ENCODE measurements around the gene MTSS2. TPM values are rescaled to one million over a fixed set of nuclear protein-coding genes. Genes with fewer than 3 reads are reported as not detected.

Gene MTSS2
- total RNA-seq, 1 donor = 56.5 TPM

DNA sequence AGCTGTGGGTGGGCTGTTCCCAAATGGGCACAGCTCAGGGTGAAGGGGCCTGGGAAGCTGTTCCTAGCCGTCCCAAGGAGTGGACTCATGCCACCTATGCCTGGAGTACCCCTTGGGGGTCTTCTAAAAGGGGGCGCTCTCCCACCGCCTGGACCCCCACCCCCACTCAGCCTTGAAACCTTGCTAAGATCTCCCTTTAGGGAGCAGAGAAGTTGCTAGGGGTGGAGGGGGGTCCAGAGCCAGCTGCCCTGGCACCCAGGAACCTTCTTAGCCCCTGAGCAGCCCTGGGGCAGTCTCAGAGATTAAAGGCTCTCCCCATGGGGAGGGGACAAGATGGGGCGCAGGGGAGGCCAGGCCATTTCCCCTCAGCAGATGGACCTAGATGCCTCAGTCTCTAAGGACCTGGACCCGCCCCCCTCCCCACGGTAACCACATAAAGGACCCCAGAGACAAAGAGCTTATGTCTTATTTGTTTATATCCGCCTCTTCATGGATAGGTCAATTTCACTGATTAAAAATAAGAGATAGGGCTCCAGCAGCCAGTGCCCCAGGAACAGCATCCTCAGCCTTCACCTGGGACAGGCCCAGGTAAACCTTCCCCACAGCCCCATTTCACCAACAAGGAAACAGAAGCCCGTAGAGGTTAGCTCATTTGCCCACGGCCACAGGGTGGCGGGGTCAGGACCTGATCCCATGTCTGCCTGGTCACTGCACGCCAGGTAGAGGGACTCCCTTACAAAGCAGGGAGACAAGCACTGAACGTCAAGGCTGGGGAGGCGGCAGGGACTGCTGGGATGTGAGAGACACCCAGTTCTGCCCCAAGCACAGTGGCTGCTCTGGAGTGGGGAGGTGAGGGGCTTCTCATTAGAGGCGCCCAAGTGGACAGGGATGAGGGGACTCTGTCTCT is 3.4 kb downstream of the MTSS2 start:
- Histone ChIP-seq H3K27me3 (ENCODE audit: insufficient read depth, low read length) (no peaks in the 10 kb centered on the region), H3K4me2 (ENCODE audit: insufficient read depth, low read length) (peak overlapping the region; percentile 87), H4K20me1 (ENCODE audit: insufficient read depth, low read length) (peaks cover 51% of the 10 kb centered on the region), H3K27ac (ENCODE audit: low read depth, low read length) (peak overlapping the region; percentile 71), H3K4me1 (ENCODE audit: insufficient read depth, low read length) (peaks cover 51% of the 10 kb centered on the region), H3K36me3 (ENCODE audit: insufficient read depth, low read length) (peaks cover 41% of the 10 kb centered on the region), H3K9me3 (ENCODE audit: low read depth, low read length) (no peaks in the 10 kb centered on the region), H3K79me2 (ENCODE audit: insufficient read depth, low read length) (peaks cover 81% of the 10 kb centered on the region), H3K4me3 (ENCODE audit: insufficient read depth, low read length) (no peak overlapping the region), H2AFZ (ENCODE audit: low read length) (no peak overlapping the region)
- TF ChIP-seq, protein P1, sequence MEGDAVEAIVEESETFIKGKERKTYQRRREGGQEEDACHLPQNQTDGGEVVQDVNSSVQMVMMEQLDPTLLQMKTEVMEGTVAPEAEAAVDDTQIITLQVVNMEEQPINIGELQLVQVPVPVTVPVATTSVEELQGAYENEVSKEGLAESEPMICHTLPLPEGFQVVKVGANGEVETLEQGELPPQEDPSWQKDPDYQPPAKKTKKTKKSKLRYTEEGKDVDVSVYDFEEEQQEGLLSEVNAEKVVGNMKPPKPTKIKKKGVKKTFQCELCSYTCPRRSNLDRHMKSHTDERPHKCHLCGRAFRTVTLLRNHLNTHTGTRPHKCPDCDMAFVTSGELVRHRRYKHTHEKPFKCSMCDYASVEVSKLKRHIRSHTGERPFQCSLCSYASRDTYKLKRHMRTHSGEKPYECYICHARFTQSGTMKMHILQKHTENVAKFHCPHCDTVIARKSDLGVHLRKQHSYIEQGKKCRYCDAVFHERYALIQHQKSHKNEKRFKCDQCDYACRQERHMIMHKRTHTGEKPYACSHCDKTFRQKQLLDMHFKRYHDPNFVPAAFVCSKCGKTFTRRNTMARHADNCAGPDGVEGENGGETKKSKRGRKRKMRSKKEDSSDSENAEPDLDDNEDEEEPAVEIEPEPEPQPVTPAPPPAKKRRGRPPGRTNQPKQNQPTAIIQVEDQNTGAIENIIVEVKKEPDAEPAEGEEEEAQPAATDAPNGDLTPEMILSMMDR (IDR thresholded peaks at IDR 0.05; ENCODE audit: extremely low read depth, low read depth, low read length) = no peak
- DNase-seq (ENCODE audit: insufficient read length, low spot score, missing footprints) = no peak

DNA sequence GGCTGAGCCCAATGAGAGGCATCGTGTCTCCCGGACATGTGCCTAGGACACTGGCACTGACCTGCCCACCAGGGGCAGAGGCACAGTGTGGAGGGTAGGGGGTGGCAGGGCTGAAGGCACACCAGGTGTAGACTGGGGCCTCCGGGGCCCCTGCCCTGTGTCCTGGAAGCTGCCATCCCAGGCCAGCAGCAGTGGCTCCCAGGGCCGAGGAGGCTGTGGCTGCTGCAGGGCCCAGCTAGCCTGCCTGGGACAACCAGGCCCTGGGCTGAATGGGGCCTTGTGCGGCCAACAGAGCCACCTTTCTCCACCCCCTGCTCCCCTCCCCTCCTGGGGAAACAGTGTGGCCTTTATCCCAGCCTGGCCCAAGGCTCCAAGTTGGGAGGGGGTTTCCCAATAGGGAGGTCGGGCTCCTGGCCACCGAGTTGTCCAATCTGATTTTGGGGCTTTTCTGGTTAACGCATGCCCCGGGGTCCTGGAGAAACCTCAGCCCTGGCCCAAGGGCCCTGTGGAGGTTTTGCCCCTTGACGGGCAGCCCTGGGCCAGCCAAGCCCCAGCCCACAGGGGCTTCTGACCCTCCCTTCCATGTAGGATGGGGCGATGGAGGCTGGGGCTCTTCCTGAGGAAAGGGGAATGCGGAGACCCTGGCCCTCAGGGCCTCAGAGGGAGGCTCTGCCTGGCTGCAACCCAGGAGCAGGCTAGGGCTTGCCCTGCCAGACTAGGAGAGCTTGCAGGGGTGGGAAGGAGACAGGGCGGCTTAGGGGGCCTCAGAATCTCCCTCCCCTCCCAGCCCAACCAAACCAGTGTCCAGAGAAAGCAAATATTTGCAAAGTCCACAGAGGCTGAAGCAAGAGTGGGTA is 4.2 kb downstream of the MTSS2 start:
- TF ChIP-seq, protein P1 (IDR thresholded peaks at IDR 0.05; ENCODE audit: extremely low read depth, low read depth, low read length) = no peak
- Histone ChIP-seq H3K36me3 (ENCODE audit: insufficient read depth, low read length) (peaks cover 50% of the 10 kb centered on the region), H4K20me1 (ENCODE audit: insufficient read depth, low read length) (peaks cover 51% of the 10 kb centered on the region), H3K4me1 (ENCODE audit: insufficient read depth, low read length) (peaks cover 45% of the 10 kb centered on the region), H3K9me3 (ENCODE audit: low read depth, low read length) (no peaks in the 10 kb centered on the region), H3K27me3 (ENCODE audit: insufficient read depth, low read length) (no peaks in the 10 kb centered on the region), H2AFZ (ENCODE audit: low read length) (no peak overlapping the region), H3K4me3 (ENCODE audit: insufficient read depth, low read length) (no peak overlapping the region), H3K79me2 (ENCODE audit: insufficient read depth, low read length) (peaks cover 88% of the 10 kb centered on the region), H3K4me2 (ENCODE audit: insufficient read depth, low read length) (peak overlapping the region; percentile 43), H3K27ac (ENCODE audit: low read depth, low read length) (peak overlapping the region; percentile 63)
- DNase-seq (ENCODE audit: insufficient read length, low spot score, missing footprints) = peak; percentile 89

DNA sequence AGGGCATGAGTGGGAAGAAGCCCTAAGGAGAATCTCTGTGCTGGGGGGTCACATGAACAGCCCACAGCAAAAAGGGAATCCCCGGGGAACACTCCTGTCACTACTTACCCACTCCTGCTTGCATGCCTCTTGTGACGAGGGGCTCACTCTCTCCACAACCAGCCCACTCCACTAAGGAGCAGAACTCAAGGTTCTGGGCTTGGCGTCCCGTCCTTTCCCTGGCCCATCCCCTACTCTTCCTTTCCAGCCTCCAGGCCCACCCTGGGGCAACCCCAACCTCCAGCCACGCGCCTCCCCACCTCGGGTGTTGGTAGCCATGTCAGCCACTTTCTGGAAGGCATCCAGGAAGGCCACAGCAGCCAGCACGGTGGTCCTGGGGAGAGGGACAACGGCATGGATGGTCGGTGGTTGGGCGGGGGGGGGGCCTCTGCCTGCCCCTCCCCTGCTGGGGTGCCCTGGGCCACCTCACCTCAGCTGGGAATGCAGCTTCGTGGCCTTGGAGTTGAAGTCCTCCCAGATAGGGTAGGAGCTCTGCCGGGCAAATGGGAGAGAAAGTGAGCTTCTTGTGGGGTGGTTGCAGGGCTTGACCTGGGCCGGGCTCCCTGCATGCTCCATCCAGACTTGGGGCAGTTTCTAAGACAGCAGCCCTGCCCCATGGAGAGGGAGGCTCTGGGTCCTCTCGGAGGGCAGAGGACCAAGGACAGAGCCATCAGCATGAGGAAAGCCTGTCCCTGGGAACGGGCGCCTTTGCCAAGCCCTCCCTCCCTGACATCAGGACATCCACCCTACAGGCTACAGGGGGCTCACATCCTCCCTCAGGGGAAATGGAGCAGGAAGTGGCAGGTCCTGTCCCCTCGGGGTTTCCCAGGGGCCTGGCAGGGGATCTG is 5.1 kb downstream of the MTSS2 start:
- Histone ChIP-seq H3K9me3 (ENCODE audit: low read depth, low read length) (no peaks in the 10 kb centered on the region), H4K20me1 (ENCODE audit: insufficient read depth, low read length) (peaks cover 53% of the 10 kb centered on the region), H3K36me3 (ENCODE audit: insufficient read depth, low read length) (peaks cover 58% of the 10 kb centered on the region), H3K79me2 (ENCODE audit: insufficient read depth, low read length) (peaks cover 97% of the 10 kb centered on the region), H3K4me1 (ENCODE audit: insufficient read depth, low read length) (peaks cover 40% of the 10 kb centered on the region), H3K4me3 (ENCODE audit: insufficient read depth, low read length) (no peak overlapping the region), H3K27me3 (ENCODE audit: insufficient read depth, low read length) (no peaks in the 10 kb centered on the region), H3K27ac (ENCODE audit: low read depth, low read length) (peak overlapping the region; percentile 63), H3K4me2 (ENCODE audit: insufficient read depth, low read length) (peak overlapping the region; percentile 43), H2AFZ (ENCODE audit: low read length) (no peak overlapping the region)
- DNase-seq (ENCODE audit: insufficient read length, low spot score, missing footprints) = no peak
- TF ChIP-seq, protein P1 (IDR thresholded peaks at IDR 0.05; ENCODE audit: extremely low read depth, low read depth, low read length) = no peak

Data from osteoblast (primary cell).